Inflammatory macrophage treated with lipopolysaccharide for 1 hour (primary cell): ENCODE results near the gene KHSRP.
A peak's percentile ranks its signal among the peaks of the same experiment; 100 is the strongest.

ENCODE experiments used
- DNase-seq, 2 donors: peaks; one replicate each; pipeline ENCODE4 v3.0.0-alpha.2; 2020 to 2022

Gene KHSRP

GRCh38 chr19:6392221-6393073, 32.2 kb downstream of the KHSRP start:
- DNase-seq = peak in 1 of 2 donors; percentile 10

GRCh38 chr19:6387372-6387771, 37.2 kb downstream of the KHSRP start:
- no peak for DNase-seq

- no peak for DNase-seq
Observed at GRCh38 chr19:6384381-6384780, 40.2 kb downstream of the KHSRP start.

- no peak for DNase-seq
Observed at GRCh38 chr19:6383188-6383587, 41.4 kb downstream of the KHSRP start.

GRCh38 chr19:6381030-6381750, 43.4 kb downstream of the KHSRP start:
- DNase-seq = no peak

- DNase-seq = no peak
Observed at GRCh38 chr19:6379744-6380143, 44.9 kb downstream of the KHSRP start.

GRCh38 chr19:6378486-6378885, 46.1 kb downstream of the KHSRP start:
- no peak for DNase-seq

DNA sequence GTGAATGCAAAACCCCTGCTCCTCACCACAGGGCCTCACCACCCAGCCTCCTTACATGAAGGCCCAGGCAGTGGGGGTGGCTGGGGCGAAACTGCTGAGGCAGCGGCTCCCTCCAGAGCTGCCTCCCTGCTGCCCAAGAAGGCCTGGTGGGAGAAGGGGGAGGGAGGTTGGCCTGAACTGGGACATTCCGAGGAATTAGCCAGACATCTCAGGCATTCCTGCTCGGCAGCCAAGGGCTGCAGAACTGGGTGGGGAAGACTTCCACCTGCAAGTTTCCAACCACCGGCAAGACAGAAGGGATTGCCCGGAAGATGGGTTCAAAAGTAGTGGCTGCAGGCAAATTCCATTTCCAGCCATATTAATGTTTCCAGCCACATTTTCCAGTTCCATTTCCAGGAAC, 46.6 kb downstream of the KHSRP start:
- DNase-seq = no peak

GRCh38 chr19:6376512-6377190, 48.0 kb downstream of the KHSRP start:
- DNase-seq = no peak

- DNase-seq = no peak
Observed at GRCh38 chr19:6375411-6376010, 49.1 kb downstream of the KHSRP start, which contains the start of gene PSPN. Gene PSPN, minus strand, starts transcription at chr19:6375933. Its CDS starts 84 bp downstream, at chr19:6375849.

DNA sequence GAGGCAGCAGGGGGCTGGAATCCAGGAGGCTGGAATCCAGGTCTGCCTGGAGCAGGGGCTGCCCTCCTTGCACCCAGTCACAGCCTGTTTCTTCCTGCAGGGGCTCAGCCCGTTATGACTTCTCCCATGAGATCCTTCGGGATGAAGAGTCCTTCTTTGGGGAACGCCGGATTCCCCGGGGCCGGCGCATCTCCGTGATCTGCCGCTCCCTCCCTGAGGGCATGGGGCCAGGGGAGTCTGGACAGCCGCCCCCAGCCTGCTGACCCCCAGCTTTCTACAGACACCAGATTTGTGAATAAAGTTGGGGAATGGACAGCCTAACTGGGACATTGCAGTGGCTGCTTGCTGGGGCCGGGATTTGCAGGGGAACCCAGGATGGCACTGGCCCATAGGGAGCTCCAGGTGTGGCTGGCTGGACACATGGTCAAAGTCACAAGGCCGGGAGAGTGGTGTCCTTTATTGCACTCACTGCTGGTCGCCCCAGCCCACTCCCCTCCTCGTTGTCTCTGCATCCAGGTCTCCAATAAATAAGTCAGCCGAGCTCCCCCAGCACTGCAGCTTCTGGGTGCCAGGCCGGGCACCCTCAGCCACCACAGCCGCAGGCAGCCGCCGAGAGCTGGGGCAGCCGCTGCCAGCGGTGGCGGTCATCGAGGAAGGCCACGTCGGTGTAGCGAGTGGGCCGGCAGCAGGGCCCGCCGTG, 49.8 kb downstream of the KHSRP start:
- DNase-seq = no peak

GRCh38 chr19:6374161-6374709, 50.4 kb downstream of the KHSRP start:
- DNase-seq = no peak

GRCh38 chr19:6373813-6374108, 50.9 kb downstream of the KHSRP start:
- DNase-seq = no peak

GRCh38 chr19:6373096-6373812, 51.4 kb downstream of the KHSRP start:
- DNase-seq = peak; percentile 94 to 99

- DNase-seq = peak; percentile 98 to 100
Observed at GRCh38 chr19:6372594-6373095, 52.0 kb downstream of the KHSRP start, which contains the start of gene ALKBH7. Gene ALKBH7, plus strand, starts transcription at chr19:6372794. Its CDS starts 27 bp downstream, at chr19:6372821.

DNA sequence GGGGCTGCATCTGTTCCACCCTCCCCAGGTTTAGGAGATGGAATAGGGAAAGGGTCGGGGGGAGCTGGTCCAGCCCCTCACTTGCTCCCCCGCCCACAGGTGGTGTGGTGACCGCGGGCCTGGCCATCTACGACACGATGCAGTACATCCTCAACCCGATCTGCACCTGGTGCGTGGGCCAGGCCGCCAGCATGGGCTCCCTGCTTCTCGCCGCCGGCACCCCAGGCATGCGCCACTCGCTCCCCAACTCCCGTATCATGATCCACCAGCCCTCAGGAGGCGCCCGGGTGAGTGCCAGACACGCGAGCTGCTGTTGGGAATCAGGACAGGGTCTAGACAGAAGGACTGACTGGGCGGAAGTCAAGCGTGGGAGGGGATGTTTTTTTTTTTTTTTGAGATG, 60.3 kb downstream of the KHSRP start:
- DNase-seq = no peak
